ENCODE data around the gene ZGLP1.
"Not testable (repeated sequence)": the region's sequence is repeated elsewhere in the genome, so short reads cannot be mapped to it uniquely, and the experiment has no call there.

DNA sequence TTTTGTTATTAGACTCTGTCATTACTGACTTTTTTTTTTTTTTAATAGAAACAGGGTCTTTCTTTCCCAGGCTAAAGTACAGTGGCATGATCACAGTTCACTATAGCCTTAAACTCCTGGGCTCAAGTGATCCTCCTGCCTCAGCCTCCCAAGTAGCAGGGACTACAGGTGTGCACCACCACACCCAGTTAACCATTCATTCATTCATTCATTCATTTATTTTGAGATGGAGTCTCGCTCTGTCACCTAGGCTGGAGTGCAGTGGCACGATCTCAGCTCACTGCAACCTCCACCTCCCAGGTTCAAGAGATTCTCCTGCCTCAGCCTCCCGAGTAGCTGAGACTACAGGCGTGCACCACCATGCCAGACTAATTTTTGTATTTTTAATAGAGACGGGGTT, 27.6 kb downstream of the ZGLP1 start:
- TF ChIP-seq, protein P1, sequence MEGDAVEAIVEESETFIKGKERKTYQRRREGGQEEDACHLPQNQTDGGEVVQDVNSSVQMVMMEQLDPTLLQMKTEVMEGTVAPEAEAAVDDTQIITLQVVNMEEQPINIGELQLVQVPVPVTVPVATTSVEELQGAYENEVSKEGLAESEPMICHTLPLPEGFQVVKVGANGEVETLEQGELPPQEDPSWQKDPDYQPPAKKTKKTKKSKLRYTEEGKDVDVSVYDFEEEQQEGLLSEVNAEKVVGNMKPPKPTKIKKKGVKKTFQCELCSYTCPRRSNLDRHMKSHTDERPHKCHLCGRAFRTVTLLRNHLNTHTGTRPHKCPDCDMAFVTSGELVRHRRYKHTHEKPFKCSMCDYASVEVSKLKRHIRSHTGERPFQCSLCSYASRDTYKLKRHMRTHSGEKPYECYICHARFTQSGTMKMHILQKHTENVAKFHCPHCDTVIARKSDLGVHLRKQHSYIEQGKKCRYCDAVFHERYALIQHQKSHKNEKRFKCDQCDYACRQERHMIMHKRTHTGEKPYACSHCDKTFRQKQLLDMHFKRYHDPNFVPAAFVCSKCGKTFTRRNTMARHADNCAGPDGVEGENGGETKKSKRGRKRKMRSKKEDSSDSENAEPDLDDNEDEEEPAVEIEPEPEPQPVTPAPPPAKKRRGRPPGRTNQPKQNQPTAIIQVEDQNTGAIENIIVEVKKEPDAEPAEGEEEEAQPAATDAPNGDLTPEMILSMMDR (IDR thresholded peaks at IDR 0.05 in 4 of 5, conservative IDR thresholded peaks at IDR 0.05 in 1 of 5), result not testable (repeated sequence)
- TF ChIP-seq POLR2A (IDR thresholded peaks at IDR 0.05), result not testable (repeated sequence)
